Neutrophil (primary cell): Measurements from ENCODE around the gene CRB3.

Source experiments
- H3K27ac ChIP-seq: fragments of 200-600 bp; sonication (generic); 2 replicates; pipeline ENCODE4 v1.5.1; 2016; ENCODE audit warnings: mild to moderate bottlenecking, moderate library complexity
- H3K27me3 ChIP-seq: fragments of 200-600 bp; sonication (generic); 2 replicates; pipeline ENCODE4 v1.6.0; 2016; ENCODE audit warnings: mild to moderate bottlenecking
- H3K36me3 ChIP-seq: fragments of 200-600 bp; sonication (generic); 2 replicates; pipeline ENCODE4 v1.5.1; 2017
- H3K4me1 ChIP-seq, 2 experiments: fragments of 200-600 bp in 1 of 2; sonication (generic) in 1 of 2; 1 replicate in 1 of 2; 2 replicates in 1 of 2; pipeline versions ENCODE4 v1.5.1 to v1.6.1; 2013 to 2016; ENCODE audit warnings: low read depth in 1 of 2, low read length in 1 of 2, mild to moderate bottlenecking in 1 of 2, moderate library complexity in 1 of 2; ENCODE audit not compliant: control insufficient read depth in 1 of 2, insufficient read depth in 1 of 2
- H3K4me3 ChIP-seq, 2 experiments: fragments of 200-600 bp in 1 of 2; sonication (generic) in 1 of 2; 1 replicate in 1 of 2; 2 replicates in 1 of 2; pipeline ENCODE4 v1.5.1; 2013 to 2016; ENCODE audit warnings: low read depth in 1 of 2, low read length in 1 of 2, mild to moderate bottlenecking in 1 of 2, moderate library complexity in 1 of 2
- H3K9me3 ChIP-seq: fragments of 200-600 bp; sonication (generic); 2 replicates; pipeline ENCODE4 v1.5.1; 2016
- CTCF ChIP-seq: fragments of 200-600 bp; sonication (generic); IDR thresholded peaks from 2 replicates; pipeline ENCODE4 v1.5.1; 2016; ENCODE audit warnings: antibody characterized with exemption

Gene CRB3

GRCh38 chr19:6464070-6464873 lies at the start of gene CRB3:
Gene CRB3 (plus strand): TSS chr19:6464271. CDS start chr19:6464702, 431 bp downstream.
- H3K36me3 ChIP-seq, result peaks cover 23% of the 10 kb centered on the region
- H3K4me3 ChIP-seq, result no peak within 1 kb of the TSS
- no peak for TF ChIP-seq CTCF
- no peaks in the 10 kb centered on the region for H3K9me3 ChIP-seq
- H3K27ac ChIP-seq, result no peak within 1 kb of the TSS
- peaks cover 64% of the 10 kb centered on the region for H3K27me3 ChIP-seq
- H3K4me1 ChIP-seq, result peaks cover 17 to 23% of the 10 kb centered on the region in 2 experiments

GRCh38 chr19:6414793-6415590 lies 49.1 kb upstream of the CRB3 start:
- no peak overlapping the region for H3K4me3 ChIP-seq
- no peak for TF ChIP-seq CTCF
- no peak overlapping the region for H3K27ac ChIP-seq
- H3K36me3 ChIP-seq, result peaks cover 63% of the 10 kb centered on the region
- no peaks in the 10 kb centered on the region for H3K9me3 ChIP-seq
- H3K4me1 ChIP-seq, result no peaks in the 10 kb centered on the region
- H3K27me3 ChIP-seq, result no peaks in the 10 kb centered on the region

- peaks cover 70% of the 10 kb centered on the region for H3K36me3 ChIP-seq
- H3K9me3 ChIP-seq, result no peaks in the 10 kb centered on the region
- H3K27ac ChIP-seq, result no peak overlapping the region
- no peaks in the 10 kb centered on the region for H3K4me1 ChIP-seq
- no peak for TF ChIP-seq CTCF
- no peaks in the 10 kb centered on the region for H3K27me3 ChIP-seq
- no peak overlapping the region for H3K4me3 ChIP-seq
Measured at GRCh38 chr19:6415591-6416190, 48.4 kb upstream of the CRB3 start.

GRCh38 chr19:6416658-6417405 lies 47.2 kb upstream of the CRB3 start:
- Histone ChIP-seq H3K4me3 (no peak overlapping the region), H3K4me1 (no peaks in the 10 kb centered on the region), H3K36me3 (peaks cover 76% of the 10 kb centered on the region), H3K27me3 (no peaks in the 10 kb centered on the region), H3K27ac (no peak overlapping the region), H3K9me3 (no peaks in the 10 kb centered on the region)
- no peak for TF ChIP-seq CTCF
